SK-N-SH treated with all-trans-retinoic acid at 6 μM for 48 hours (cell line): Measurements from ENCODE around the gene CADM2.

Source experiments
- ESRRG ChIP-seq: fragments of 250-450 bp; sonication (Bioruptor Pico); IDR thresholded peaks from 2 replicates; pipeline ENCODE4 v1.6.1; 2021; ENCODE audit warnings: mild to moderate bottlenecking
- ISL1 ChIP-seq: fragments of 250-450 bp; sonication (Bioruptor Pico); IDR thresholded peaks from 2 replicates; pipeline ENCODE4 v2.1.2; 2022; ENCODE audit warnings: mild to moderate bottlenecking, moderate library complexity
- OSR1 ChIP-seq: fragments of 250-450 bp; sonication (Bioruptor Pico); IDR thresholded peaks from 2 replicates; pipeline ENCODE4 v1.8.0; 2022; ENCODE audit warnings: moderate library complexity, mild to moderate bottlenecking, inconsistent platforms
- TOX ChIP-seq: fragments of 250-450 bp; sonication (Bioruptor Pico); IDR thresholded peaks from 2 replicates; pipeline ENCODE4 v1.8.0; 2021; ENCODE audit warnings: mild to moderate bottlenecking, moderate library complexity, borderline replicate concordance
- ZC3H10 ChIP-seq: fragments of 250-450 bp; sonication (Bioruptor Pico); IDR thresholded peaks from 2 replicates; pipeline ENCODE4 v1.5.1; 2021; ENCODE audit warnings: mild to moderate bottlenecking, moderate library complexity
- ZFP30 ChIP-seq: fragments of 450-650 bp; formaldehyde crosslinking; IDR thresholded peaks from 2 replicates; pipeline ENCODE4 v1.5.0; 2022; ENCODE audit warnings: mild to moderate bottlenecking, moderate library complexity
- ZNF70 ChIP-seq: fragments of 450-650 bp; formaldehyde crosslinking; IDR thresholded peaks from 2 replicates; pipeline ENCODE4 v1.5.0; 2020; ENCODE audit warnings: mild to moderate bottlenecking, moderate library complexity
- TF ChIP-seq, protein P1 (sequence below): fragments of 250-450 bp; sonication (Bioruptor Pico); IDR thresholded peaks from 2 replicates; pipeline ENCODE4 v1.5.1; 2021; ENCODE audit warnings: mild to moderate bottlenecking, moderate library complexity
- TF ChIP-seq, protein P2 (sequence below): fragments of 250-450 bp; sonication (Bioruptor Pico); IDR thresholded peaks from 2 replicates; pipeline ENCODE4 v1.8.0; 2021; ENCODE audit warnings: low read depth, mild to moderate bottlenecking, moderate library complexity, borderline replicate concordance
- TF ChIP-seq, protein P3 (sequence below): fragments of 250-450 bp; sonication (Bioruptor Pico); IDR thresholded peaks from 2 replicates; pipeline ENCODE4 v1.8.0; 2020; ENCODE audit warnings: mild to moderate bottlenecking, moderate library complexity, borderline replicate concordance

DNA sequence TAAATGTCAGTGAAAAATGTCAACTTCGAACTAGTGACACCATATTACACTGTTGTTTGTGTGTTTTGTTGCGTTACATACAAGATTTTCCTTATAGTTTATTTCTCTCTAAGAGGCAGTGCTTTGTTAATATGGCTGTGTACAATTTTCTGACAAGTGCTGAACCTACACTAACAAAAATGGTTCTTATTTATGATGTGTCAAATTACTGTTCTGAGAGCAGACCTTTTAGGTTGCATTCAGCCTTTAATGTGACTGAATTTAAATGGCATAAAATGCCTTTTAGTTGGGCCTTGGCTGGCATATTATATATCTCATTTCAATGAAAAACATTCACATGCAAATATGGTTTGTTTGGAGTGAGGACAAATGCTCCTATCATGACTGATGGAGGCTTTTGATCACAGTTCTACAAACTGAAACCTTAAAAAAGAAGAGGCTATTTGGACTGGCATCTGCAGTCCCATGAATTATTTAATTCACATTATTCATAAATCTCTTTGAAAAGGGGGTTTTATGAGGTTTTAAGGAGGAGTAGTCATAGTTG lies 750.6 kb downstream of the CADM2 start:
- TF ChIP-seq, protein P1, sequence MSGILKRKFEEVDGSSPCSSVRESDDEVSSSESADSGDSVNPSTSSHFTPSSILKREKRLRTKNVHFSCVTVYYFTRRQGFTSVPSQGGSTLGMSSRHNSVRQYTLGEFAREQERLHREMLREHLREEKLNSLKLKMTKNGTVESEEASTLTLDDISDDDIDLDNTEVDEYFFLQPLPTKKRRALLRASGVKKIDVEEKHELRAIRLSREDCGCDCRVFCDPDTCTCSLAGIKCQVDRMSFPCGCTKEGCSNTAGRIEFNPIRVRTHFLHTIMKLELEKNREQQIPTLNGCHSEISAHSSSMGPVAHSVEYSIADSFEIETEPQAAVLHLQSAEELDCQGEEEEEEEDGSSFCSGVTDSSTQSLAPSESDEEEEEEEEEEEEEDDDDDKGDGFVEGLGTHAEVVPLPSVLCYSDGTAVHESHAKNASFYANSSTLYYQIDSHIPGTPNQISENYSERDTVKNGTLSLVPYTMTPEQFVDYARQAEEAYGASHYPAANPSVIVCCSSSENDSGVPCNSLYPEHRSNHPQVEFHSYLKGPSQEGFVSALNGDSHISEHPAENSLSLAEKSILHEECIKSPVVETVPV (CRISPR knock-in tag): no peak
- TF ChIP-seq ZFP30 (CRISPR knock-in tag) (no peak), TOX (CRISPR knock-in tag) (no peak), ISL1 (no peak), ZNF70 (no peak), OSR1 (no peak), ESRRG (CRISPR knock-in tag) (no peak), ZC3H10 (CRISPR knock-in tag) (no peak)
- TF ChIP-seq, protein P2, sequence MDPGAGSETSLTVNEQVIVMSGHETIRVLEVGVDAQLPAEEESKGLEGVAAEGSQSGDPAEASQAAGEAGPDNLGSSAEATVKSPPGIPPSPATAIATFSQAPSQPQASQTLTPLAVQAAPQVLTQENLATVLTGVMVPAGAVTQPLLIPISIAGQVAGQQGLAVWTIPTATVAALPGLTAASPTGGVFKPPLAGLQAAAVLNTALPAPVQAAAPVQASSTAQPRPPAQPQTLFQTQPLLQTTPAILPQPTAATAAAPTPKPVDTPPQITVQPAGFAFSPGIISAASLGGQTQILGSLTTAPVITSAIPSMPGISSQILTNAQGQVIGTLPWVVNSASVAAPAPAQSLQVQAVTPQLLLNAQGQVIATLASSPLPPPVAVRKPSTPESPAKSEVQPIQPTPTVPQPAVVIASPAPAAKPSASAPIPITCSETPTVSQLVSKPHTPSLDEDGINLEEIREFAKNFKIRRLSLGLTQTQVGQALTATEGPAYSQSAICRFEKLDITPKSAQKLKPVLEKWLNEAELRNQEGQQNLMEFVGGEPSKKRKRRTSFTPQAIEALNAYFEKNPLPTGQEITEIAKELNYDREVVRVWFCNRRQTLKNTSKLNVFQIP (CRISPR knock-in tag): no peak
- TF ChIP-seq, protein P3, sequence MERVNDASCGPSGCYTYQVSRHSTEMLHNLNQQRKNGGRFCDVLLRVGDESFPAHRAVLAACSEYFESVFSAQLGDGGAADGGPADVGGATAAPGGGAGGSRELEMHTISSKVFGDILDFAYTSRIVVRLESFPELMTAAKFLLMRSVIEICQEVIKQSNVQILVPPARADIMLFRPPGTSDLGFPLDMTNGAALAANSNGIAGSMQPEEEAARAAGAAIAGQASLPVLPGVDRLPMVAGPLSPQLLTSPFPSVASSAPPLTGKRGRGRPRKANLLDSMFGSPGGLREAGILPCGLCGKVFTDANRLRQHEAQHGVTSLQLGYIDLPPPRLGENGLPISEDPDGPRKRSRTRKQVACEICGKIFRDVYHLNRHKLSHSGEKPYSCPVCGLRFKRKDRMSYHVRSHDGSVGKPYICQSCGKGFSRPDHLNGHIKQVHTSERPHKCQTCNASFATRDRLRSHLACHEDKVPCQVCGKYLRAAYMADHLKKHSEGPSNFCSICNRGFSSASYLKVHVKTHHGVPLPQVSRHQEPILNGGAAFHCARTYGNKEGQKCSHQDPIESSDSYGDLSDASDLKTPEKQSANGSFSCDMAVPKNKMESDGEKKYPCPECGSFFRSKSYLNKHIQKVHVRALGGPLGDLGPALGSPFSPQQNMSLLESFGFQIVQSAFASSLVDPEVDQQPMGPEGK: no peak
